NCI-H2171 (cell line): Measurements from ENCODE around the gene ACOT8.
"Not testable (repeated sequence)": the region's sequence is repeated elsewhere in the genome, so short reads cannot be mapped to it uniquely, and the experiment has no call there.

Experiments
- DNase-seq: peaks from one replicate; lab custom pipeline; 2025; lab: John Stamatoyannopoulos, UW

Gene ACOT8

GRCh38 chr20:45827030-45827652, 30.1 kb downstream of the ACOT8 start, which contains the start of gene TNNC2:
Gene TNNC2, minus strand, starts transcription at chr20:45827312. Its CDS starts 64 bp downstream, at chr20:45827248.
- no peak for DNase-seq

GRCh38 chr20:45826381-45827019, 30.7 kb downstream of the ACOT8 start:
- peak; percentile 49 for DNase-seq

GRCh38 chr20:45823949-45824835, 33.0 kb downstream of the ACOT8 start:
- no peak for DNase-seq

- peak; percentile 86 for DNase-seq
Measured at GRCh38 chr20:45822857-45823256, 34.3 kb downstream of the ACOT8 start.

GRCh38 chr20:45821947-45822346, 35.2 kb downstream of the ACOT8 start:
- no peak for DNase-seq

GRCh38 chr20:45819466-45819865, 37.7 kb downstream of the ACOT8 start:
- DNase-seq = no peak

GRCh38 chr20:45818239-45818638, 39.0 kb downstream of the ACOT8 start:
- no peak for DNase-seq

- DNase-seq = no peak
Measured at GRCh38 chr20:45817376-45818194, 39.6 kb downstream of the ACOT8 start.

GRCh38 chr20:45816951-45817350, 40.2 kb downstream of the ACOT8 start:
- no peak for DNase-seq

GRCh38 chr20:45814314-45814713, 42.9 kb downstream of the ACOT8 start:
- no peak for DNase-seq

GRCh38 chr20:45813489-45813888, 43.7 kb downstream of the ACOT8 start:
- no peak for DNase-seq

- DNase-seq = no peak
Measured at GRCh38 chr20:45813006-45813340, 44.2 kb downstream of the ACOT8 start.

GRCh38 chr20:45812157-45813005, 44.8 kb downstream of the ACOT8 start, which contains the start of gene UBE2C:
Gene UBE2C, plus strand, starts transcription at chr20:45812644. Its CDS starts 52 bp downstream, at chr20:45812696.
- peak; percentile 100 for DNase-seq

- DNase-seq = no peak
Measured at GRCh38 chr20:45810191-45810970, 46.8 kb downstream of the ACOT8 start.

GRCh38 chr20:45801851-45802250, 55.3 kb downstream of the ACOT8 start:
- DNase-seq = no peak

- DNase-seq = peak; percentile 42
Measured at GRCh38 chr20:45798935-45799642, 58.1 kb downstream of the ACOT8 start.

- not testable (repeated sequence) for DNase-seq
Measured at GRCh38 chr20:45797955-45798354, 59.2 kb downstream of the ACOT8 start.

- DNase-seq = not testable (repeated sequence)
Measured at GRCh38 chr20:45797510-45797909, 59.7 kb downstream of the ACOT8 start.

- DNase-seq = no peak
Measured at GRCh38 chr20:45796337-45797065, 60.7 kb downstream of the ACOT8 start.
